K562 treated with DMSO at 1 percent for 12 hours (cell line): Measurements from ENCODE around the gene TAF13. TPM values are rescaled to one million over a fixed set of nuclear protein-coding genes. Genes with fewer than 3 reads are reported as not detected.

Source experiments
- total RNA-seq: library from RNA; unstranded; fragments of 300-600 nt; gene quantifications from 2 replicates; pipeline ENCODE4 v1.2.3, GENCODE V29; 2022; ENCODE audit not compliant: insufficient read depth

The TAF13 gene
- 29.6 and 54.9 TPM in 2 replicates for total RNA-seq

DNA sequence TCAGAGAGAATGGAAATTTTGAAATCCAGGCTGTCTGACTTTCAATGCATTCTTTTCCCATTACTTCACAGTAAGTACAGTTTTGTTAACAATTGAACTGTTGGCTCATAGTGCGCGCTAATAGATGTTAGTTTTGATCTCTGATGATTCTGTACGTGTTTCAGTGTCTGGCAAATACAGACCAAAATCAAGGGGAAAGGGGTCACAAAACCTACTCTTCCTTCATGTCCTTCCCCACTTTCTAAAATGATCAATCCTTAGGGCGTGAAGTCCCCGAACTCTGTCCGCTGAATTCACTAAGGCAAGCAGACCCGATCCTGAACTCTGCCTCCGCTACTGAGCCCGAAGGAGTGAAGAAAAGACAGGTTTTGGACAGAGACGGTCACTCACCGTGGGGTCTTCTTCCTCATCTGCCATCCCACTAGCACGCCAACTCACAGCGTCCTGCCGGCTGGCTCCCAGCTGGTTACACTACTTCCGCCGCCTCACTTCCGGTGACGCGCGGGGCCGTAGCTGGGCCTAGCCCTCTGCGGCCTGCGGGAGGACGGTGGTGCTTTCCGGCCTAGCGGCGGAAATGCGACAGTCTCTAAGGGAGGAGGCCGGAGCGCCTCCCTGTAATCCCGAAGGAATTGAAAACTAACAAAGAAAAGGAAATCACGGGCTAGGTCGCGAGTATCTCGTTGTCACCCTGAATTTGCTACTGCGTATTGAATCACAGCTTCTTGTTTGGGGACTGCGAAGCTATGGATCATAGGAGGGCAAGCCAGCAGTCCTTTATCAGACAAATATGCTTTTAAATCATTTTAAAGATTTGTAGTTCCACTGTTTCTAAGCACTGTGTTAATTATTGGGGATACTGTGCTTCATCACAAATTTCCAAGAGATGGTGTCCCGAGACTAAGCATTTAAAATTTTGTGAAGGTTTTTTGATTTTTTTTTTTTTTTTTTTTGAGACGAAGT, at the start of gene TAF13:
TAF13 (minus strand) TSS at position 473 of the 960 bp plus-strand sequence; CDS start at position 417, 56 bp downstream.

GRCh38 chr1:109113590-109114341, 38.0 kb upstream of the TAF13 start, which contains the start of gene ELAPOR1:
Gene ELAPOR1 (plus strand): TSS chr1:109114115. CDS start chr1:109114184, 69 bp downstream.

DNA sequence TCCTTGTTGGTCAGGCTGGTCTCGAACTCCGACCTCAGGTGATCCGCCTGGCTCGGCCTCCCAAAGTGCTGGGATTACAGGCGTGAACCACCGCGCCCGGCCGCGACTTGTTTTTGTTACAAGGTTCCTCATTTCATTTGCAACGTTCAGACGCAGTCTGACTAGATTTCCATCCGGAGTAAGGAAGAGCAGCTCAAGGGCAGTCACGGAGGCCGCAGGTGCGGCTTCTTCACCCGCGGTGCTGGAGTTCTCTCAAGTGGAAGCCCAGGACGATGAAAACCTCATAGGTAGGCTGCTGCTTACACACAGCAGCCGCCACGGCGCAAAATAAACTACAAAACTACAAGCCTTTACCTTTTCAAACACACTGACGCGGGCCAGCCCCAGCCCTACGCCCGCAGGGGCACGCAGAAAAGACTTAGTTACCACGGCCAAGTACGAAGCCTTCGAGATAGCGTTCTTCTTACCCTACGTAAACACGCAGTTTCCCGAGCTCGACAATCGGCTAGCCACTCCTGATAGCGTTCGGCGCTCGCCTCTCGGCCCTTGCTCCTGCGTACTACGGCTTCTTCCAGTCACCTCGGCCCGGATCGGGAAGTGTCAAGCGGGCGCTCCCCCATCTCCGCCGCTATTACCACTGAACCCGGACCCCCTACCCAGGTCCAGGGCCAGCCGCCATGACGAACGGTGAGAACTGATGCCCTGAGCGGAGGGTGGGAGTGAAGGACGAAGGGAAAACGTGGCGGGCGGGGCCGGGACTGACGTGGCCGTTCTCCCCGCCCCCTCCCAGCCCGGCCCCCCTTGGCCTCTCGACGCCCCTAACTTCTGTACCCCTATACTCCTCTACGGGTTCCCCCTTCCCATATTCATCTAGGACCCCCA, 14.6 kb upstream of the TAF13 start, which contains the start of gene TMEM167B:
TMEM167B (plus strand) TSS at position 569 of the 882 bp plus-strand sequence; CDS start at position 678, 109 bp downstream.

GRCh38 chr1:109041621-109042468, 34.0 kb downstream of the TAF13 start, which contains the start of gene WDR47:
Gene WDR47 (minus strand): TSS chr1:109042102. CDS start chr1:109023512, 18,590 bp downstream.

Other genes with a start within 250 kb of the TAF13 start
- not detected in 2 replicates for gene AKNAD1, start 218.9 kb downstream of the TAF13 start, total RNA-seq
- gene GPSM2, start 199.0 kb downstream of the TAF13 start, total RNA-seq = 19.4 and 43.2 TPM in 2 replicates
- 21.5 and 28.3 TPM in 2 replicates for gene CLCC1, start 112.5 kb downstream of the TAF13 start, total RNA-seq
- gene WDR47, start 33.9 kb downstream of the TAF13 start, total RNA-seq = 4.4 and 13.7 TPM in 2 replicates
- 8.6 and 25.4 TPM in 2 replicates for gene TMEM167B, start 14.8 kb upstream of the TAF13 start, total RNA-seq
- 0.13 and 0.19 TPM in 2 replicates for gene ELAPOR1, start 38.1 kb upstream of the TAF13 start, total RNA-seq
- gene SARS1, start 137.9 kb upstream of the TAF13 start, total RNA-seq = 556 and 670 TPM in 2 replicates
- gene CELSR2, start 173.5 kb upstream of the TAF13 start, total RNA-seq = 4.5 and 24.3 TPM in 2 replicates
- 55.5 and 66.6 TPM in 2 replicates for gene PSRC1, start 207.1 kb upstream of the TAF13 start, total RNA-seq
- gene MYBPHL, start 231.0 kb upstream of the TAF13 start, total RNA-seq = not detected in 2 replicates